Inflammatory macrophage treated with lipopolysaccharide for 4 hours (primary cell): ENCODE data around the gene CHGA.

Experiments used
- DNase-seq: peaks from one replicate; pipeline ENCODE4 v3.0.0-alpha.2; 2020

The CHGA gene

DNA sequence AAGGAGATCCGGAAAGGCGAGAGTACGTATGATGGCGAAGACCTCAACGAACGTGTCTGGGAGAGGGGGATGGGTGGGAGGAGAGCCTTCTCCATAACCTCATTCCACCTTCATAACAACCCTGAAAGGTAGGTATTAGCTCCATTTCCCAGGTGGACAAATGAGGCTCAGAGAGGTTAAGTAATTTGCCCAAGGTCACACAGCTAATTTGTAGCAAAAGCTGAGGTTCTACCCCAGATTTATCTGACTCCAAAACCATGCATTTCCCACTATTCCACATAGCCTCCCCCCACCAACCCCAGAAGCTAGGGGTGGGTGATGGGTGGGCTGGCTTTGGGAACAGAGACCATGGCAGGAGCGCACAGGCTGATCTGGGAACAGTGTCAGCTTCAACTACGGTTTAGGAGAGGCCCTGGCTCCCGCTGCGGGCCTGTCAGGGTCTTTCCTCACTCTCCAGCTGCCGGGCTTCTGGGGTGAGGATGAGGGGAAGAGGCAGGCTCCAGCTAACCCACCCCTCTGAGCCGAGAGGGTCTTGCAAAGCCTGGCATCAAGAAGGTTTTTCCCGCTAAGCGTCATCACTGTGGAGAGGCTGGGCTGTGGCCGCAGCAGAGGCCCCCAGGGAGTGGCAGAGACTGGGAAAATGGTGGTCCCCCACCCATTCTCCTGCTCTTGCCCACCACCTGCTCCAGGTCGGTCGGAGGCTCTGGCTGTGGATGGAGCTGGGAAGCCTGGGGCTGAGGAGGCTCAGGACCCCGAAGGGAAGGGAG is 8.9 kb downstream of the CHGA start:
- no peak for DNase-seq

DNA sequence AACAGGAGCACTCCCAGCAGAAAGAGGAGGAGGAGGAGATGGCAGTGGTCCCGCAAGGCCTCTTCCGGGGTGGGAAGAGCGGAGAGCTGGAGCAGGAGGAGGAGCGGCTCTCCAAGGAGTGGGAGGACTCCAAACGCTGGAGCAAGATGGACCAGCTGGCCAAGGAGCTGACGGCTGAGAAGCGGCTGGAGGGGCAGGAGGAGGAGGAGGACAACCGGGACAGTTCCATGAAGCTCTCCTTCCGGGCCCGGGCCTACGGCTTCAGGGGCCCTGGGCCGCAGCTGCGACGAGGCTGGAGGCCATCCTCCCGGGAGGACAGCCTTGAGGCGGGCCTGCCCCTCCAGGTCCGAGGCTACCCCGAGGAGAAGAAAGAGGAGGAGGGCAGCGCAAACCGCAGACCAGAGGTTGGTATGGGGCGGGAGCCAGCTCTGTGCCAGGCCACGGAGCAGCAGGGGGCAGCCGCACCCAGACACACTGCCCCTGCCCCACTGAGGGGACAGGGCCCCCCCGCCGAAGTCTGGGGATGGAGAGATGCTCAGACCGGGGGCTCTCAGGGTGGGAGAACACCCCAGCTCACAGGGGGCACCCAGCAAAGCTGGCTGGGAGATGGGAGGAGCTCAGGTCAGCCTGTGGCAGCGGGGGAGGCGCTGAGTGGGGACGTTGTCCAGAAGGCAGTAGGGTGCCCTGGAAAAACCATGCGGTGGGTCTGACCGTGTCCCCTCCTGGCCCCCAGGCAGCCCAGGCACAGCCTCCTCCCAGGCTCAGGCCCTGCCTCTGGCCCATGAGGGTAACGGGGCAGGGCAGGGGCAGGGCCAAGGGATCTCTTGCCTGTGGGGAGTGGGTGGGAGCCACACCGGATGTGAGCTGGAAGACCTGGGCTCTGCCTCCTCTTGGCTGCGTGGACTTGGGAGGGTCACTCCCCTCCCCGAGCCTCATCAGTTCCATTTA is 9.8 kb downstream of the CHGA start:
- DNase-seq: no peak

DNA sequence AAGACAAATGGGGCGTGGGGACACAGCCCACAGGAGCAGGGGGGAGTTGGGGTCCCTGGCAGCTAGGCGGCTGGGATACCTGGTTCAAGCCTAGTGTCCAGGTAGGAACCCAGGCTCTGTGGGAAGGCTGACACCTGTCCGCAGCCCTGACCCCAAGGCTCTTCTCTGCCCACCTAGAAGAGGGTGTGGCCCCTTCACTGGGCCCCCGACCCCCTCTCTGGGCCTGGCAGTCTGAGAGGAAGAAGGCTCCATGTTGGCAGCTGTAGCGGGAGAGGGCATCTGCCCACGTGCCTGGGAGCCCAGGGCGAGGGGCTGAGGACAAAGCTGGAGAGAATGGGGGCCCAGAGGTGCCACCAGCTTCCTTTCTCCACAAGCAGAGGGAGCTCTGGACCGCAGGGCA is 10.5 kb downstream of the CHGA start:
- no peak for DNase-seq

DNA sequence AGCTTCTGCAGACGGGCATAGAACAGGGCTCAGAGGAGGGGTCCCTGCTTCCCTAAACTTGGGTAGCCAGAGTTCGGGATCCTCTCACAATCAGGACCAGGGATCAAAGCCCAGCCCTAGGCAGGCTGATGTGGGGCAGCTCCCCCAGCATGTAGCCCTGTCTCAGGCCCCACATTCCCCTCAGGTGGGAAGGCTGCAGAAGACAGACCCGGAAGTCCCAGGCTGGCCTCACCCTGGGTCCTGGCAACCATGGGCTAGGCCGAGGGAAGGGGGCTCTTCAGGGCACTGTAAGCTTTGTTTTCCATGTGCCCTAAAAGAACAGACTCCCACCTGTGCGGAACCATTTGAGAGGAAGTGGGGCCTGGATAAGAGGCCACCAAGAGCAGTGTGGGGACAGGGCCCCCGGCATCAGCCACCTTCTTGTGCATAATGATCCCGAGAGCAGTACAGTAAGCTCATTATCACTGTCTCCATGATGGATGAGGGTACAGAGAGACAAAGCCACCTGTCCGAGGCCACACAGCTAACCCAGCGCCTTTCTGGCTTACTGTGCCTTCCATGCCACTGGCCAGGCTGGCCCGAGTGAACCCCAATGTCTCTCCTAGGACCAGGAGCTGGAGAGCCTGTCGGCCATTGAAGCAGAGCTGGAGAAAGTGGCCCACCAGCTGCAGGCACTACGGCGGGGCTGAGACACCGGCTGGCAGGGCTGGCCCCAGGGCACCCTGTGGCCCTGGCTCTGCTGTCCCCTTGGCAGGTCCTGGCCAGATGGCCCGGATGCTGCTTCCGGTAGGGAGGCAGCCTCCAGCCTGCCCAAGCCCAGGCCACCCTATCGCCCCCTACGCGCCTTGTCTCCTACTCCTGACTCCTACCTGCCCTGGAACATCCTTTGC is 11.5 kb downstream of the CHGA start:
- DNase-seq: no peak

DNA sequence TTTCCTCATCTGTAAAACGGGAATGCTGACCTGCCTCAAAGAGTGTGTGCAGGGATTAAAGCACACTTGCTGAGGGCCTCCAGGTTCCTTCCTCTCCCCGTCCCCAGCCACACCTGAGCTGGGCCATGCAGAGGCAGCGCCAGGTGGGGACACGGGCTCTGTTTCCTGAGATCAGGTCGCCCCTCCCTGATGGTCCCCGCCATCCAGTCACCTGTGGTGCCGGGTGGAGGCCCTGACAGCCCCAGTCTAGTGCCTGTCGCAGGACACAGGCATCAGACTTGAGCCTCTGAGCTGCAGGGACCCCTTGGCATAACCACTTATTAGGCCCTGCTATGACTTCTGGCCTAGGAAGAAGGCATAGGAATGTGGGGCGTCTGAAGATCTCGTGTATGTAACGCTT is 12.5 kb downstream of the CHGA start:
- no peak for DNase-seq

DNA sequence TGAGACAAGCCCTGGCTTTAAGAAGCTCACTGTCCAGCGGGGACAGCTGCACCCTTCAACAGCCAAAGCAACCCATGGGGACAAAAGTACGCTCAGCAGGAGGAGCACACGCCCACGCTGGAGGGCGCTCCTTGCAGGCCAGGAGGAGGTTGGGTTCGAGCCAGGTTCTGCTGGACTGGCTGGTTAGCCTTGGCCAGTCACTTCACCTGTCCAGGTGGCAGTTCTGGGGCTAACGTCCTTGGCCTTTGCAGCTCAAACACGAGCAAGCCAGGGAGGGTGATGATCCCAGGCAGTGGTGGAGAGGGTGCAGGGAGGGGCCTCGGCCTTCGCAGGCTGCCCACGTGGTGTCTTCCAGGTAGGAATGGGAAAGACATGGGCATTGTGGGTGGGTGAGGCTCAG is 13.1 kb downstream of the CHGA start:
- DNase-seq: no peak

DNA sequence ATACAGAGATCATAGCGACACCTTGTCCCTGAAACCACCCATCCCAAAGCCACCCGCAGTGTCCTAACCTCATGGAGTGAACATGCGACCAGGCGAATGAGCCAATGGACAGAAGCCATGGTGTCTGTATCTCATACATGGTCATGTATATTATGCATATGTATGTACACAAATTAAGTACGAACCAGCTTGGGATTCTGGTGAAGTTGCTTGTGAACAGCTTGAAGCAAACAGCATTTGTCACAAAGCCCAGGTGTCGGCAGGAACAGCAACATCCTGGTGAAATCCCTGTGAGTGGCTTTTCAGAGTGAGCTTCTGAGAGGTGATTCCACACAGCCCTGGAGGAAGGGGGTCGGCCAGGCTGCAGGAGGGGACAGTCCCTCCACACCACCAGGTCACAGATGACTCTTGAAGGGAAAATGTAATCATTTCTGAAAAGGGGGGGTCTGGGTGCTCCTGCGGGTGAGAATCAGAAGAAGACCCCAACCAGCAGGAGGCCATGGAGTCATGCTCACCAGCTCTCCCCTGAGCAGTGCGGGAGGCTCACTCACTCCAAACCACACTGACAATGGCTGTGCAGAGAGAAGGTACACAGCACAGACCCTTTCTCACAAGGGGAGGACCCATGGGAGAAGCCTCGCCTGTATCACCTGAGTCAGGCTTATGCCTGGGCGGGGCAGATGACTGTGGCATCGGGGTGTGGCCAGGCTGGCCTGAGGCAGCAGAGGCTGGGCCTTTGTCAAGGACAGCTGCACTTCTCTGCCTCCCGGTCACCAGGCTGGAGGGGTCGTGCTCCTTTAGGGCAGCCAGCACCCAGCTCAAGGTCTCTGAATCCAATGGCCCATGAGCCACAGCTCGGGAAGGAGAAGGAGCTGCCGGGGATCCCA is 14.3 kb downstream of the CHGA start:
- no peak for DNase-seq

DNA sequence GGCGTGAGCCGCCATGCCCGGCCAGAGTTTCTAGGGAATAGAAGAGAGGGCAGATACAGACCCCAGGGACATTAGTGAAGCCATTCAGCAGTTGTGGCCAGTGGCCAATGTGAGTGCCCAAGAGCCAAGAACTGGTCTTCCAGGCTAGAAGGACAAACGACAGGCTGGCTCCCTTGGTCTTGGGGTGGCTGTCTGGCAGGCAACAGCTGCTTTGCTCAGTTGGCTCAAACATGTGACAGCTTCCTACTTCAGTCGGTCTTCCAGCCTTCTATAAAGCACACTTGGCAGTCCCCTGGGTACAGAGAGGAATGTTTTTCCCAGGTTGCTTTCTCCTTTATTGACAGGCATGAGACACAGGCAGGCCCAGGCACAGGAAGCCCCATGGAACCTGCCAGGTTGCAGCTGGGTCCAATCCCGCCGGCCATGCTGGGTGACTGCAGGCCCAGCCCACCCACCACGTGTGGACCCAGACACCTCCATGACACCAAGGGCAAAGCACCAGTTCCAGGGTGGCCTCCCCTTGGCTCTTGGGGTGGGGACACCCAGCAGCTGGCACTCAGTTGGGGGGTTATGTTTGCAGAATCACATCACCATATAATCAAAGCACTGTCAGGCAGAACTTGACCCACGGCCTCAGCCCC is 15.4 kb downstream of the CHGA start:
- no peak for DNase-seq

DNA sequence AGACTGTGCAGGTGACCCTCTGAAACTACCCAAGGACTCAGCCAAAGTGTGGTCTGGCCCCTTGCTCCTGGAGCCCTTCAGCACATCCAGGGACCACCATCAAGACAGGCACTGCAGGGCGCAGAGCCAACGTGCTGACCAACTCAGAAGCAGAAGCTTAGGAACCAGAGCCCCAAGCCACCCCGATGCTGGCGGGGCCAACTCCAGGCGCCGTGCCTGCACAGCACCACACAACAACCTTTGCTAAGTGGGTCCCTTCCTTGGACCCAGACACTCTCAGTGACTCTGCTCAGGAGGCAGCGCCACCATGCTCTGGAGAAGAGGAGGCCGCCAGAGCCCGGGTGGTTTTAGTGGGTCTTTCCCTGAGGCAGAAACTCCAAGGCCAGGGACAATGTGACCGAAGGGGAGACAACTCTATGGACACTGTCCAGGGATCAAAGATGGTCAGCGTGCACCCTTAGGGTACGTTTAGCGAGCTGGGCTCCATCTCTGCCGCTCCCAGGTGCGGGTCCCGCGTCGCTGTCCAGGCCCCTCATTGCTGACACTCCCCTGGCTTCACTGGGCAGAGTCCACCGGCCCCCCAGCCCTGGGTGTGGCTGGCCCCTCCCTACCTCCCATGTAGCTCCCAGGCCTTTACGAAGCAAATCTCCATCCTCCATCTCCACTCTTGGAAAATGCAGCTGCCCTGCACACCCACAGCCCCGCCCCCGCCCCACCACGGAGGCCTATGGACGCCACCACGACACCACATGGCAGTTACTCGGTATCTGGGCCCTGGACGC is 16.1 kb downstream of the CHGA start:
- DNase-seq: no peak

DNA sequence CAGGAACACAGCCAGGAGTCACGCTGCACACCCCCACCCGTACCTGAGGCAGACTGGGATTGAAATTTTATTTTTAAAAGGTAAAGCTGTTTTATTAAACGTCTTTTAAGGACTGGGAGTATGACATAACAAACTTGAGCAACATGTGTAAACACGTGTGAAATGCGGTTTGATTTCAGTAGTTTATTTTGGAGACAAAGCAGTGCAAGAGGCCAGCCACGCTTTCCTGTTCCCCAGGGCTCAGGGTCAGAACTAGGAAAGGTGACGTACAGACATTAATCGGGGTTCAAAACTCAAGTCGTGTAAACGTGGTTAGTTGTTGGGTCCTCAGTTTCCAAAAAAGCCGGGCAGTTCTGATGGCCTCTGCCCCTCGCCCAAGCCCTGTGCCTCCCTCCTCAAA is 16.7 kb downstream of the CHGA start:
- no peak for DNase-seq

DNA sequence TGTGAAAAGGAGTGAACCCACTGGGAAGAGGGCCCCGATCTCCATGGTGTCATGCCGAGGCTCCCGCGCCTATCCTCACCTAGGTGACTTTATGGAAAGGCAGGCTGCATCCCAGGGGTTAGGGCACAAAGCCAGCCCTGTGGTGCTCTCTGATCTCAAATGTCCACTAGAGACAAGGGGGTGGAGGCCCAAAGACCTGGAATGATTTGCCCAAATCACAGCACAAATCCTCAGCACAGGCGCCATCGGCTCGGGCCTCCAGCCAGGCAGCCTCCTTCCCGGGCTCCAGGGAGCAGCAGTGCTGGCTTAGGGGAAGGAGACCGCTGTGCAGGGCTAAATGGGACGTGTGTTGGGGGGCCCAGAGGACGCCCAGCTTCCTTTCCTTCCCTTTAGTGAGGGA is 17.6 kb downstream of the CHGA start:
- DNase-seq: no peak

DNA sequence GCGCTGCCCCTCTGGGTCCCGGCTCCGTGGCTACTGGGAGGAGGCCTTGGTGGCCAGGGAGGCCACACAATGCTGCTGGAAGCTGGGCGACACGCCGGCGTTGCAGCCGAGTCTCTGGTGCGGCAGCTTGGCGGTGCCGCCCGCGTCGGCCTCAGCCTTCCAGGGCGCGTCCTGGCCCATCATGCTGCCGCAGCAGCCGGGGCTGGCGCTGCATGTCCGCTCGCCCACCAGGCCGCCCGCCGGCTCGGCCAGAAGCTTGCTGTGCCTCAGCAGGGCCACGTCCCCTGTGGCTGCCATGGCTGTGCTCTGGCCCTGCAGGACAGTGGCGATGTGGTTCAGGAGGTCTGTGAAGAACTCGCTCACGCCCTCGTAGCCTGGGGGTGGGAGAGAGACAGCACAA is 18.6 kb downstream of the CHGA start:
- DNase-seq: no peak

DNA sequence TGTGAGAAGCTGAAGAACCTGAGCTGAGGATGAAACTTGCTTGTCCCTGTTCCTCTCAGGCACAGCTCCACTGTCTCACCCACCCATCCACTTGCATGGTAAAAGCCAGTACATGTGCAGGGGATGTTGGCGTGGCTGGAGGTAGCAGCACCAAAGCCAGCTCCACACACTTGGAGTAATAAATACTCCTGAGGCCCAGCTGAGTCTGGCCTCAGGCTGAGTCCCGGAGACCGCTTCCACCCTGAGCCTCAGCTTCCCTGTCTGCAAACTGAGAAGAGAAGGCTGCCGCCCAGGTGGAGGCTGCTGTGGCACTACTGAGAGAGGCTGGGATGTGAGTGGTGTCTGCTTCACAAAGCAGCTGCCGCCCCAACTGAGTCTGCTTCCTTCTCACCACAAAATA is 19.2 kb downstream of the CHGA start:
- DNase-seq: no peak

DNA sequence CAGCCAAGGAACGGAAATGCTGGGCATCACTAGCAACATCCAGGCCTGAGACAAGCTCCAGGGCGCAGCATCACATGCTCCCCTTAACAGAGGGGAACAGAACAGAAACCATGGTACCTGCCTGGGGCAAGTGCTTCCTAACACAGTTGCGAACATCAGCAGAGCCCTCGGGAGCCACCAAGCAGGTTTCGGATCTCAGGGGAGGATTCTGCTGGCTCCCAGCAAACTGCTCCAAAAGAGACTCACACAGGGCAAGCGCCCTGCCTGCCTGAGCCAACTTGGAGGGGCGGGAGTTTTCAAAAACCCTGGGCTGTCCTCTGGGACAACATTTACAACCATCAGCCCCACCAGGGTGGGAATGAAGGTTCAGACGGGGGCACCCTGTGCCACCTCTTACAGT is 19.6 kb downstream of the CHGA start:
- no peak for DNase-seq

DNA sequence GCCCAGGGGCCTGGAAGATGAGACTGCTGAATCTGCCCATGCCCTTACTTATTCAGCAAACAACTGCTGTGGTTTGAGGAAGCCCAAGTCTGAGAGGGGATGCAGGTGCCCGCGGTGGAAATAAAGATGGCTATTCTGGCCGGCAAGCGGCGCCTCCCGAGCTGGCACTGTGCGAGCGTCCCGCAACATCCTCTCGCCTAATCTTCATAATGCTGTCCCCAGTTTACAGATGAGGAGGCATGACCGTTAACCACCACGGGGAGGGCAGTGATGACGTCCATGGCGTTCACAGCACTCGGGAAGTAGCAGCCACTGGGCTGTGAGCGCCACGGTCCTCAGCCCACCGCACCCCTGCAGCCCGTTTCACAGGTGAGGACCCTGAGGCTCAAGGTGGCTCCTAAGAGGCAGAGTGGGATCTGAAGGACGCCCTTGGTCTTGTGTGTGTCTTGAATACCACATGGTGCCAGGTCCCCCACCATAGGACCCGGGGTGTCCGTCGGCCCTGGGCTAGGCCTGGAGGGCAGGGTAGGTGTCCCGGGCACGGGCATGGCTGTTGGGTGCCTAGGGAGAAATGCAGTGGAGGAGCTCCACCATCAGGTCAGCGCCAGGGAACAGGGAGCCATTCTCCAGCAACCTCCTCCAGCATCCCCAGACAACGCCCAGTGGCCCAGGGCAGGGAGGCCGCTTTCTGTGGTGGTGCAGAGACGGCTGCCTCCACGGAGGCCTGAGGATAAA is 20.2 kb downstream of the CHGA start:
- no peak for DNase-seq

DNA sequence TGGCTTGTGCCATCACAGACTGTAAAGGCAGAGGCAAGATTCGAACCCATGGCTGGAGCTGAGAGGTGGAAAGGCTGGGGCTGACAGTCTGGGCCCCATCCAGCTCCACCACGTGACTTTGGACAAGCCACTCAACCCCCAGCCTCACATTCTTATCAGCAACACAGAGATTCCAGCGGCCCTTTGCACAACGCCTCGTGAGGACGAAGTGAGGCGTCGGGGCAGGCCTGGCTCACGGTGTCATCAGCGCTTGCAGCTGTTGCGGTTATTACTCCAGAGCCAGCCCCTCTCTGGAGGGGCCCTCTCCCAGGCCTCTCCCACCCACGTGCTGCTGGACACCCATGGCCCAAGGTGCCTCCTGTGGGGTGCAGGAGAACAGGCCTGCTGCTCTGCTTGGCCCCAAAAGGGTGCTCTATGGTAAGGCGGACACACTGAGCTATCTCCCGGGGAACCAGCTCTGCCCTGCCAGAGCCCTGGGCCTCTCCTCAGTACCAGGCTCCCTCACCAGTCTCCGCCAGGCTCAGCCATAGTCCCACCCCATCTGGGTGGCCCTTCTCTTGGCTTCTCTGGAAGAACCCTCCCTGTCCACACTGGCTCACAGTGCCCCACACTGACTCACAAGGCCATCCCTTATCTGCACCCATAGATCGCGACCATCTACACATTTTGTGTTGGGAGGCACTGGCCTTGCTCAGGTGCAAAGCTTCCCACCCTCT is 21.1 kb downstream of the CHGA start:
- no peak for DNase-seq

DNA sequence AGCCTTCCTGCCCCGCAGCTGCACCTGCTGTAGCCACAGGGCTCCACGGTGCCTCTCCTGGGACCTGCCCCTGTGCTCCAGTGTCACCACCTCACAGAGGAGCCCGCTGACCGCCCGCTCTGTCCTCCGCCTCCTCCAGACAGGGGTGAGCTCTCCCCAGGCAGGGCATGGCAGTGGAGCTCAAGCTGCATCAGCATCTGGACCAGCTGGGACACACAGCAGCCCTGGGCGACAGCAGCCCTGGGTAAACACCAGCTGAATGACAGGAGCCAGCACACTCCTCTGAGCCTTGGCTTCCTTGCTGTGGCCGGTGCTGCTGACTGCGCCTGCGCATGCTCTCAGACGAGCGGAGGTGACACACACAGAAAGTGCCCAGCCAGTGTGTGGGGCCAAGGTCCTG is 22.0 kb downstream of the CHGA start:
- no peak for DNase-seq

DNA sequence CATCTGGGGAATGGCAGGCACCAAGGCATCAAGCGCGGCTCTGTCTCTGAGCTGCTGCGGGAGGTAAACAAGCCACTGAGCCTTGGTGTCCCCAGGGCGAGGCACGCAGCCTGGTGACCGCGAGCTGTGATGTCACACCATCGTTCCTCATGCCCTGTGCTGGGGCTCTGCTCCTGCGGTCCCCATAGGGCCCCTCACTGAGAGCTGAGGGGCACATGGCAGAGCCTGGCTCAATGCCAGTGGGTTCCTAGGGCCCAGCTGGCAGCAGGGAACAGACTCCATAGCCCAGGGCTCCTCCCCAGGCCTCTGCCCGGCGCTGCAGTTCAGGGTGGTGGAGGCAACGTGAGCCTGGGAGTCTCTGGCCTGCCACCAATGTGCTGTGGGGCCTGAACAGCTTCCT is 22.6 kb downstream of the CHGA start:
- DNase-seq: no peak
